IPS-NIHi7 (cell line): ENCODE data around the gene POR.
A peak's percentile ranks its signal among the peaks of the same experiment; 100 is the strongest.
"Not testable (repeated sequence)": the region's sequence is repeated elsewhere in the genome, so short reads cannot be mapped to it uniquely, and the experiment has no call there.

Source experiments
- DNase-seq: peaks from one replicate; pipeline ENCODE4 v3.0.0; 2012; ENCODE audit warnings: mixed read lengths; ENCODE audit errors: extremely low spot score

POR gene

DNA sequence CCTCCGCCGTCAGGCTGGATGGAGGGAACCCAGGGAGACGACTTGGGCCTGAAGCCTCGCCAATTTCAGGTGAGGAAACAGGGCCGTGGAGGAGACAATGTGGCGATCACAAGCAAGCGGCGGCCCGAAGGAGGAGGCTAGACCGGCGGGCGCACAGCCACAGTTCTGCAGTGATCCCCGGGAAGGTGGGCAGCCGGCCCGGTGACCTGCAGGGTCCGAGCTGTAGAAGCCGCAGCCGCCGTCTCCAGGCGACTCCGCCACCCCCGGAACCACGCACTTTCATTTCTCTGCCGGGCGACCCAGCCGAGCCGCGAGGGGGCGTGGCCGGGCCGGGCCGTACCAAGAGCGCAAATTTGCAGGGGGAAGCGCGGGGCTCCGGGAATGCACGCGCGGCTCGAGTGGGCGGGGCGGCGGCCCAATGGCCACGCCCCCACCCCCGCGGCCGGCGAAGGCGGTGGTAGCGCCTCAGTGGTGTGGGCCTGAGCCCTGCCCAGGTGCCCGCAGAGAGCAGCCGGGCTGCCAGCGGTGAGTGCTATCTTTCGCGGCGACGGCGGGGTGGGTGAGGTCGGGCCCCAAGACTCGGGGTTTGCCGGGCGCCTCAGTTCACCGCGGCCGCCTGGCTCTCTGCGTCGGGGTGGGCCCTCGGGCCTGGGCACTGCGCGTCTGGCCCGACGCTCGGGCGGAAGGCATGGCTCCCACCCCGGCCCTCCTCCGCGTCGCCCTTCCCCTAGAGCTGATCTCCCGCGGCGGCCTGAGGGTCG is at the start of gene POR:
Gene POR, plus strand, starts transcription at position 501 of the 761 bp plus-strand sequence. CDS start 38,847 bp downstream, outside the sequence.
- peak; percentile 97 for DNase-seq

DNA sequence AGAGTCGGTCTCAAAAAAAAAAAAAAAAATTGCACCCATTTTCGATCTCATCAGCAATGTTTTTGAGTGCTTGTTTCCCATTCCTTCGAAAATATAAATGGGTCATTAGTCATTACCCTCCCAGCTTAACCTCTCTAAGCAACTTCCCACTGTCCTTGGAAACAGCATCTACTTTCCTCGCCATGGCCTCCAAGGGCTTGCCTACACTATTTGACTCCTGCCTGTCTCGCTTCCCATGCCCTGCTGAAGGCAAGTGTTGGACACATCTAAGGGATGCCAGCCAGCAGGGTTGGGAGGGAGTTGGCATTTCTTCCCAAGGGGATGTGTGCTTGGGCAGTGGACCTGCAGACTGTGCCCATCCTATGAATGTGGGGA is 48.9 kb upstream of the POR start:
- no peak for DNase-seq

DNA sequence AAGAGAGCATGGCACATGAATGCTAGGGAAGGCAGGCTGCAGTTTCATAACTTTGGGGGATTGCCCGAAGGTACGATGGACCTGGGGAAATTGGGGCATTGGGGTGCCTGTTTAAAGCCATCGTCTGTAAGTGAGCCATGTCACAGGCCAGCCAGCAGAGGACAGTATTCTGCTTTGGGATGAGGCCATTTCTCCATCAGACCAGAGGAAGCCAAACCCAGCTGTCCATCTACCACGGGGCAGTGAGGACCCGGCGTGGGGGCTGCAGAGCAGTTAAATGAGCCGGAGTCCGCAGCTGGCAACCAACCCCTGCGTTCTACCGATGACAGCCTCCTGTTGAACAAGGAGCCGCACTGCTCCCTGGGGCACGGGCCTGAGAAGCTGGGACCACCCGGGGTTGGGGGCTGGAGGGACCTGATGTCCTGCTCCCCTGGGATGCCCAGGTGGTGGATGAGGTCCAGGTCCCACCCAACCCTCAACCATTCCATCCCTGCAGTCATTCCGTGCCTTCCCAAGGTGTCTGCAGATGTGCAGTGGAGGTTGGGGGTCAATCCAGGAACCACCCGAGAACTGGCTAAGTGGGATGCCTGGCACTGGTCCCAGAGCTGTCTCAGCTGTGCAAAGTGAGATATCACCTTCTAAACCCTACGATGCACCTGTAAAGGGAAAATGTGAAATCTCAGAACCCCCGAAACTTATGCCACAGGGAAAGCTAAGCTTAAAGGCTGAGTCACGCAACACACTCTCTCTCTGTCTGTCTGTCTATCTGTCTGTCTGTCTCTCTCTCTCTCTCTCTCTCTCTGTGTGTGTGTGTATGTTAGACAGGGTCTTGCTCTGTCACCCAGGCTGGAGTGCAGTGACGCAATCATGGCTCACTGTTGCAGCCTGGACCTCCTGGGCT is 48.2 kb upstream of the POR start:
- peak; percentile 90 for DNase-seq

DNA sequence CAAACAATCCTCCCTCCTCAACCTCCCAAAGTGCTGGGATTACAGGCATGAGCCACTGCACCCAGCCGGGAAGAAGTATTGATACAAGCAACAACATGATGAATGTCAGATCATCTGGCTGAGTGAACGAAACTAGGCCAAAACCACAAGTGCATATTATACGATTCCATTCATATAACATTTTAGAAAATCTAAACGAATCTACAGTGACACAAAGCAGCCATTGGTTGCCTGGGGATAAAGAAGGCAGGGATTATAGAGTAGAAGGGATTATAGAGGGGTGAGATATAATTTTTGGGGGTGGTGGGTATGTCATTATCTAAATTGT is 47.6 kb upstream of the POR start:
- DNase-seq = no peak

DNA sequence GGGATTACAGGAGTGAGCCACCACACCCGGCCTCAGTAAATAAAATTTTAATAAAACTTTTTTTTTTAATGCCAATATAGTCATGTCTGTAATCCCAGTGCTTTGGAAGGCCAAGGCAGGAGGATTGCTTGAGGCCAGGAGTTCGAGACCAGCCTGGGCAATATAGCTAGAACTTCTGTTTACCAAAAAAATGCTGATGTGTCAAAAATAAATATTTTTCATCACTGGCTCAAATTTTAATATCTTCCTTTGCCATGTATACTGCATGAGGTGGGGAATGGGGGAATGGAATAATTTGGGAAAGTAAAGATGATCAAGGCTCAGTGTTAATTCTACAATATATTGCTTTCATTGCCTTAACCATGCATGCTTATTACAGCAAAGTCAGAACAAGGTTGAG is 46.8 kb upstream of the POR start:
- no peak for DNase-seq

DNA sequence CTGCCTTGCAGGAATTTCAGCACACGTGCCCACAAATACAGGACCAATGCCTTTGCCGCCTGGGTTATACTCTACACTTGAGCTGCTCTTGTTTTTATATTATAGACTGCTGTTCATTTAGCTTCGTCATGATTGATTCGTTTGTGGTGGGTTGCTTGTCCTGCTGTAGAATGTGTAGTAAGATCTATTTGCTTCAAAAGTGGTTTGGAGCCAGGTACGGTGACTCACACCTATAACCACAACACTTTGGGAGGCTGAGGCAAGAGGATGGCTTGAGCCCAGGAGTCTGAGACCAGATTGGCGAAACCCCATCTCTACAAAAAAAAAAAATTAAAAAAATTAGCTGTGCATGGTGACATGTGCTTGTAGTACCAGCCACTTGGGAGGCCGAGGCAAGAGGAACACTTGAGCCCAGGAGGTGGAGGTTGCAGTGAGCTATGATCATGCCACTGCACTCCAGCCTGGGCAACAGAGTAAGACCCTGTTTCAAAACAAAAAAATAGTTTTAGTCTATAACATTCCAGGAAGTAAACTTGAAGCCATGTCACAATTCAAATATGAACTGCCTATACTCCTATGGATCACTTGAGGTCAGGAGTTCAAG is 45.1 kb upstream of the POR start:
- DNase-seq = no peak

DNA sequence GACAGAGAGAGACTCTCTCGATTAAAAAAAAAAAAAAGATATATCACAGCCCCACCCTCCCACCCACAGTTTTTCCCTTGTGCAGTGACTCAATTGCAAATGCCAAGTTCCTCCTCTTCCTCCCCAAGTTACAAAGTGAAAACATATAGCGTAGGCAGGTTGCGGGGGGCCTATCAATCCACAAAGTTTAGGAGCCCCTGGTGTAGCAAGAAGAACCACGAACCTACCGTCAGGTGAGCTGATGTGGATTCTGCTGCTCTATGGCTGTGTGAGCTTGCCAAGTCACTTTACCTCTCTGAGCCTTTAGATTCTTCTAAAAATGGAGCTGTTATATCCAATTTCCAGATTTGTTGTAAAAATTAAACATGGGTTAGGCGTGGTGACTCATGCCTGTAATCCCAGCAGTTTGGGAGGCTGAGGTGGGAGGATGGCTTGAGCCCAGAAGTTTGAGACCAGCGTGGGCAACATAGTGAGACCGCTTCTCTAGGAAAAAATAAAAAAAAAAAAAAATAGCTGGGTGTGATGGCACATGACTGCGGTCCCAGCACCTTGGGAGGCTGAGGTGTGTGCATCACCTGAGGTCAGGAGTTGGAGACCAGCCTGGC is 44.3 kb upstream of the POR start:
- DNase-seq = no peak

DNA sequence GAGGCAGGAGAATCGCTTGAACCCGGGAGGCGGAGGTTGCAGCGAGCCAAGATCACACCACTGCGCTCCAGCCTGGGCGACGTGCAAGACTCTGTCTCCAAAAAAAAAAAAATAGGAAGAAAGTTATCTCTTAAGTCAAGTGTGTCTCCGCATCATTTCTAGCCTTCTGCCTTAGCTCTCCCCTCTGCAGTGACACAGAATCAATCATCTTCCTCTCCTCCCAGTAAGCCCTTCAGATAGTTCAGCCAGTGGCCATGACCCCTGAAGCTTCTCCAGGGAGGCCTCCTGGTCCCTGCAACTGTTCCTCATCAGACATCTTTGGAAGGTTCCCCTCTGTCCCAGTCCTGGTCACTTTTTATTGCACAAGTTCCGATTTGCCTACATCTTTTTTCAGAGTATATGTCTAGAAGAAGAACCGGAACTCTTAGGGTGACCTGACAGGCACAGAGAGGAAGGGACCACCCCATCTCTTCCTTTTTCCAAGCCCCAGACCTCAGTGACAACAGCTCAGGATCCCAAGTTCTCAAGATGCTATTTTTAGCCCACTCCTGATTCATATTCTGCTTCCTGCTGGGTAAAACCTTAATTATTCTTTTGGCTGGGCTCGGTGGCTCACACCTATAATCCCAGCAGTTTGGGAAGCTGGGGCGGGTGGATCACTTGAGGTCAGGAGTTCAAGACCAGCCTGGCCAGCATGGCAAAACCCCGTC is 42.7 kb upstream of the POR start:
- no peak for DNase-seq

DNA sequence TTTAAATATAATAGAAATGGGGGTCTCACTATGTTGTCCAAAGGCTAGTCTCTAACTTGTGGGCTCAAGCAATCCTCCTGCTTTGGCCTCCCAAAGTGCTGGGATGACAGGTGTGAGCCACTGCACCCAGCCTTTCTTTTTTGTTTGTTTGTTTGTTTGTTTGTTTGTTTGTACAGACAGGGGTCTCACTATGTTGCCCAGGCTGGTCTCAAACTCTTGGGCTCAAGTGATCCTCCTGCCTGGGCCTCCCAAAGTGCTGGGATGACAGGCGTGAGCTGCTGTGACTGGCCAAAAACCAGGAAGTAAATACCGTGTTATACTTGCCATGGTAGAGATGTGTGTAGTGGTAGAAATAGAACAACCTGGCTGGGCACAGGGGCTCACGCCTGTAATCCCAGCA is 40.8 kb upstream of the POR start:
- DNase-seq = not testable (repeated sequence)

DNA sequence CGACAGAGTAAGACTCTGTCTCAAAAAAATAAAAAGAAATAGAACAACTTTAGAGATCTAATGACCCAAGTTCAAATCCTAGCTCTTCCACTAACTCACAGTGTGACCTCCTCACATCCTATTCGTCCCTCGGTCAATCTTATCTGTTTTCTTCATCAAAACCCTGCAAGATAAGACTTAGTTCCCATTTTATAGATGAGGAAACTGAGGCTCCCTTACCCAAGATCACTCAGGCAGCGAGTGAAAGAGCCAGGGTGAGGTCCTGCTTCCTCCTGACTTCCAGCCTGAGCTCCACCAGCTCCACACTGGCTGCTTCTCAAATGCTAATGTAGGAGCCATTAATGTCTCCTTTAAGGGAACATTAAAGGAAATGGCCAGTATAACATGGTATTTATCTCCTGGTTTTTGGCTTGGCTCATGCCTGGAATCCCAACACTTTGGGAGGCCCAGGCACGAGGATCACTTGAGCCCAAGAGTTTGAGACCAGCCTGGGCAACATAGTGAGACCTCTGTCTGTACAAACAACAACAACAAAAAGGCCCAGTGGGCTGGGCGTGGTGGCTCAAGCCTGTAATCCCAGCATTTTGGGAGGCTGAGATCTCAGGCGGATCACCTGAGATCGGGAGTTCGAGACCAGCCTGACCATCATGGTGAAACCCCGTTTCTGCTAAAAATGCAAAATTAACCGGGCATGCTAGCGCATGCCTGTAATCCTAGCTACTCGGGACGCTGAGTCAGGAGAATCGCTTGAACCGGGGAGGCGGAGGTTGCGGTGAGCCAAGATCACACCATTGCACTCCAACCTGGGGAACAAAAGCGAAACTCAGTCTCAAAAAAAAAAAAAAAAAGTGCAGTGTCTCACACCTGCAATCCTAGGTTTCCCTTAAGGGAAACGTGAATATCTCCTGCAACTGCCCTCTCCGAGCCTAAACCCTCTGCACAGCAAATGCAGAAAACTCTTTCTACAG is 39.6 kb upstream of the POR start:
- DNase-seq = no peak

DNA sequence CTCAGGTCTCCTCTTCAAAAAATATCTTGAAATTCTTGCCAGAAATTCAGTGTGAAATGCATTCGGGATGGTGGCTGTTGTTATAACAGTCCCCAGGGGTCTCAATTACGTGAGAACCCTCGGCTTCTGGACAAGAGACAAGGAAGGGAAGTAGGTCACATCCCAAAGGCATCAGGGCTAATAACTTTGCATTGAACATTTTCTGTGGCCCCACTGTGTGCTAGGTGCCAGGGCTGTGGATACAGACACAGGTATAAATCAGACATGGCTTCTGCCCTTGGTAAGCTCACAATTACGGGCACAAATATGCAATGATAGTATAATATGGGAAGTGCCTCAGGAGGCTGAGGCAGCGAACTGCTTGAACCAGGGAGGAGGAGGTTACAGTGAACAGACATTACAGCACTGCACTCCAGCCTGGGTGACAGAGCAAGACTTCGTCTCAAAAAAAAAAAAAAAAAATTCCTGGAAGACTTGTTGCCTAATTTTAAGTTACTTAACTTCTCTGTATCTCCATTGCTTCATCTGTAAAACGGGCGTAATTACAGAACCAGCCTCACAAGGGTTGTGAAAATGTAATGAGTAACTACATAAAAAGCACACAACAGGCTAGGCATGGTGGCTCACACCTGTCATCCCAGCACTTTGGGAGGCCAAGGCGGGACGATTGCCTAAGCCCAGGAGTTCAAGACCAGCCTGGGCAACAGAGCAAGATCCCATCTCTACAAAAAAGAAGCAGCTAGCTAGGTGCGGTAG is 38.7 kb upstream of the POR start:
- DNase-seq = no peak

DNA sequence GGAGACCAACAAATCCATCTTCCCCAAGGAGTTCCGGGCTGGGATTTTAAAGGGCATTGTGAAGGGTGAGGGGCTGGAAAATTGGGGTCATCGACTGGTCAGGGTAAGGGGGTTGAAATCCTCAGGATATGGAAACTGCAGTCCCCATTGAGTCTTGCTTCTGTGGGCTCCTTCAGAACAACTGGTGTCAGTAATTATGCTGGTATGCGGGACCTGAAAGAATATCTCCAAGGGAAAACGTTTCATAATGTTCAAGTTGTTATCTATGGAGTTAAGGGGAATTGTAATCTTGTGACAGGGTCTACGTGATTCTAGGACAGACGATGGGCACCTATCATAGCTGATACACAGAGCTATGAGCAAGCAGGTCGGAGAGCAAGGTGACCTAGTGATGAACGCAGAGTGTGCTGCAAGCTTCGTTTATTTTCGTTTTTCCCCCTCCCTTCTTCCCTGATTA is 36.6 kb upstream of the POR start:
- no peak for DNase-seq

DNA sequence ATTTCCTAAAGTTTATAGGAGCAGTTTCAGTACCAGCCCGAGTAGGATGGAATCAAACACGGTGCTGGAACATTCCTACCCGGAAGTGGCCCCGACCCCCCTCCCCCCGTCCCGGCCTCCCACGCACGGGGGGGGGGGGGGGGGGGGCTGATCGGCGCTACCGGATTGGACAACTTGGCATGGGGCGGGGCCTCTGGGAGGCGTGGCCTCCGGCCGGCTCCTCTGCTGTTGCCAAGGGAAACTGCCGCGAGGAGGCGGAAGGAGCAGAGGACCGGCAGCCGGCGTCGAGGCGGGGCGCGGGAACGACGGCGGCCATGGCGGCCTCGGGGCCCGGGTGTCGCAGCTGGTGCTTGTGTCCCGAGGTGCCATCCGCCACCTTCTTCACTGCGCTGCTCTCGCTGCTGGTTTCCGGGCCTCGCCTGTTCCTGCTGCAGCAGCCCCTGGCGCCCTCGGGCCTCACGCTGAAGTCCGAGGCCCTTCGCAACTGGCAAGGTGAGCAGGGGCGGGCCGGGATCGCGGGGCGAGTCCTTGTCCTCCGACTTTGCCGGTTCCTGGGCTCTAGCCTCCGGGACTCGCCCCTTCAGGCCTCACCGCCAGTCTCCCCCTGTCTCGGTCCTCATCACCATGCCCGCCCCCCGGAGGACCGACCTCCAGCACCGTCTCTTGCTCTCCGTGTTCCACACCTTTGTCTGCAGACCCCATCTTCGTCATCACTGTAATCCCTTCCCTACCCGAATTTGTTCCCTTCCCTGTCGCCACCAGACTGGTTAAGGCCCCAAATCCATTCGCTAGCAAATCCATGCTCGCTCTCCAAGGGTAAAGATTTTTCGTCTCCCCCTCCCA is 36.0 kb upstream of the POR start, which contains the start of gene RHBDD2:
Gene RHBDD2, plus strand, starts transcription at position 266 of the 843 bp plus-strand sequence. Its CDS starts 49 bp downstream, at position 315.
- peak; percentile 99 for DNase-seq

DNA sequence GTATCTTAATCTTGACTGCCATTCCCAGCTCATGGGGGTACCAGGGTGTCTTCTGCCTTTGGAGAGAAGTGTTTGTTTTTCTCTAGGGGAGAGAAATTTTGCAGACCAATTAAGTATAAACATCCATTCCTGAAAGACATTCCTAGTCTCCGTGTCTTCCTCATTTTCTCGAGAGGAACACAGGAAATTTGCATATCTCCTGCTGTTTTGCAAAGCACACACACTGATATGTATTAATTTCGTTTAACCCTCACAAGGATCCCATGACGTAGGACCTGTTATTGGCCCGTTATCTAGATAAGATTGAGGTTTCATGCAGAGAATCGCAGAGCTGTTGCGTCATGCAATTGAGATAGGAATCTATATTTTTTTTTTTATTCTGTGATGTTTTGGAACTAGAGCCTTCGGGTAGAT is 35.2 kb upstream of the POR start:
- no peak for DNase-seq

DNA sequence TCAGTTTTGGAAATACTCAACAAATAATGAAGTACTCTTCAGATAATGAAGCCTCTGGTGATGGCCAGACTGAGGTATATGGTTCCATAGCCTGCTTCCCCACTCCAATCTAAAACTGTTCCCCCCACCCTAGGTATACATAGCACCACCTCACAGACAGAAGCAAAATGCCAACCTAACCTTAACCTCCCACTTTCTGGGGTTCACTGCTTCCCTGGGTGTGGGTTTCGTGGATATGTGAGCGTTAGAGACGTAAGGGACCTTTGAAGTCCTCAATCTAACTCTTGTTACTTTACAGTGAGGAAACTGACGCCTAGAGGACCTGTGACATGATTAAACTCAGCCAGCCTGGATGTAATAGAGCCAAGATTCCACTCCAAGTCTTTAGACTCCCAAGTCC is 34.7 kb upstream of the POR start:
- DNase-seq = no peak

DNA sequence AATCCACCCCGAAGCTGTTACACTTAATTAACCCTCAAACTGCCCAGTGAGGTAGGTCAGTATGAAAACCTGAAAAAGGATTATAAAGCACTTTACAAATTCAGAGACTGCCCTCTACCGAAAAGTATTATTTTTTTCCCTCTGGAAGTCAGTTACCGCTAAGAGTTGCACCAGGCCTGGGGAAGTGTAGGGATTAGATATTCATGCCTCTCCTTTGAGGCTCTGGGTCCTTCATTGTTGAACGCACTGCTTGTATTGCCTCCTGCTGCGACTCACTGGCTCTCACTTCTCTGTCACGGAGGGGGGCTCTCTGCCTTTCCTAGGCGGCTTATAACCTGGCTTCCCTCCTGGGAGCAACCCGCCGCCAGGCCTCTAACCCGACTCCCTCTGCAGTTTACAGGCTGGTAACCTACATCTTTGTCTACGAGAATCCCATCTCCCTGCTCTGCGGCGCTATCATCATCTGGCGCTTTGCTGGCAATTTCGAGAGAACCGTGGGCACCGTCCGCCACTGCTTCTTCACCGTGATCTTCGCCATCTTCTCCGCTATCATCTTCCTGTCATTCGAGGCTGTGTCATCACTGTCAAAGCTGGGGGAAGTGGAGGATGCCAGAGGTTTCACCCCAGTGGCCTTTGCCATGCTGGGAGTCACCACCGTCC is 33.4 kb upstream of the POR start:
- DNase-seq = peak; percentile 38

DNA sequence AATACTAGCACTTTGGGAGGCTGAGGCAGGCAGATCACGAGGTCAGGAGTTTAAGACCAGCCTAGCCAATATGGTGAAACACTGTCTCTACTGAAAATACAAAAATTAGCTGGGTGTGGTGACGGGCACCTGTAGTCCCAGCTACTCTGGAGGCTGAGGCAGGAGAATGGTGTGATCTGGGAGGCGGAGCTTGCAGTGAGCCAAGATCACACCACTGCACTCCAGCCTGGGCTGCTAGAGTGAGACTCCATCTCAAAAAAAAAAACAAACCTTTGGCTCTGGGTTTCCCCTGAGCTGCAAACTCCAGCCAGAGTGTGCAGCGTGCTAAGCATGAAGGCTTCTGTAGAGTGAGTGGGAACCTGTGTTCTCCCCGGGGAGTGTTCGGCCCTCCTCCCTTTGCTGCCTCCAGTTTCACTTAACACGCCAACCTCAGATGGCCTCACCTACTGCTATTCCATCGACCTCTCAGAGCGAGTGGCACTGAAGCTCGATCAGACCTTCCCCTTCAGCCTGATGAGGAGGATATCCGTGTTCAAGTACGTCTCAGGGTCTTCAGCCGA is 31.6 kb upstream of the POR start:
- DNase-seq = not testable (repeated sequence)

DNA sequence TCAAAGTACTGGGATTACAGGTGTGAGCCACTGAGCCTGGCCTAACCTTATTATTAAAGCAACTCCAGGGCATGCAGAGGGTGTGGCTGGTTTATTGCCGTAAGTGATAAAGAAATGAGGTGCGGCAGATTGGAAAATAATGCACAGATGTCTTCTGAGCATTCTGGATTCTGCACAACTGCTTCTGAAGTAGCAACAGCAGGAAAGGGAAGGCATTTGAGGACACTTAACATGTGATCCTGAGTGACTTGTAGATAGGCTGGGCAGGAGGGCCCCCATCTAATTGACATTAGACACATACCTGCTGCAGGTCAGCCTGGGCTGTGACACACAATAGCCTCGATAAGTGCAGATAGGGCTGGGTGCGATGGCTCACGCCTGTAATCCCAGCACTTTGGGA is 30.5 kb upstream of the POR start:
- DNase-seq = no peak
